Right kidney (tissue), 1 donor: Measurements from ENCODE around the gene TNPO3.
A peak's percentile ranks its signal among the peaks of the same experiment; 100 is the strongest.
"Not testable (repeated sequence)": the region's sequence is repeated elsewhere in the genome, so short reads cannot be mapped to it uniquely, and the experiment has no call there.

ENCODE experiments used
- DNase-seq: peaks from one replicate; pipeline ENCODE4 v3.0.0-alpha.2; 2016

The TNPO3 gene

DNA sequence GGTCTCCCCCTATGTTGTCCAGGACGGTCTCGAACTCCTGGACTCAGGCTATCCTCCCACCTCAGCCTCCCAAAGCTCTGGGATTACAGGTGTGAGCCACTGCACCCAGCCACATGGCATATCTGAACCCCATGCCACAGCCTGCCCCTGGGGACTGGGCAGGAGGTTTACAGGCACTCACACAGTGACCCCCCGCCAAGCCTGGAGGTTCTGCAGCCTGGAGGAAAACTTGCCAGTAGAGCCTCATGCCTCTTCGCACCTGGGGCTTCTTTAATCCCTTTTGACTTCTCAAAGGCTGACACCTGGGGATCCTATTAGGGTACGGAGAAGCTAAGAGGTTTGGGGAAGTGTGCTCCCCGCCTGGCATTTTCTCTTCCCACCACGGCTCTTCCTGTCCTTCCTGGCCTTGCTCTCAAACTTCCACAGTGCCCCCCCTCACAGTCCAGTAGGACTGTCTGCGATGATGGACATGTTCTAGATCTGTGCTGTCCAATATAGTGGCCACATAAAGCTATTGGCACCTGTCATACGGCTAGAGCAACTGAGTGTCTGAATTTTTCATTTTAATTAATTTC lies 133.0 kb downstream of the TNPO3 start:
- DNase-seq, result no peak

DNA sequence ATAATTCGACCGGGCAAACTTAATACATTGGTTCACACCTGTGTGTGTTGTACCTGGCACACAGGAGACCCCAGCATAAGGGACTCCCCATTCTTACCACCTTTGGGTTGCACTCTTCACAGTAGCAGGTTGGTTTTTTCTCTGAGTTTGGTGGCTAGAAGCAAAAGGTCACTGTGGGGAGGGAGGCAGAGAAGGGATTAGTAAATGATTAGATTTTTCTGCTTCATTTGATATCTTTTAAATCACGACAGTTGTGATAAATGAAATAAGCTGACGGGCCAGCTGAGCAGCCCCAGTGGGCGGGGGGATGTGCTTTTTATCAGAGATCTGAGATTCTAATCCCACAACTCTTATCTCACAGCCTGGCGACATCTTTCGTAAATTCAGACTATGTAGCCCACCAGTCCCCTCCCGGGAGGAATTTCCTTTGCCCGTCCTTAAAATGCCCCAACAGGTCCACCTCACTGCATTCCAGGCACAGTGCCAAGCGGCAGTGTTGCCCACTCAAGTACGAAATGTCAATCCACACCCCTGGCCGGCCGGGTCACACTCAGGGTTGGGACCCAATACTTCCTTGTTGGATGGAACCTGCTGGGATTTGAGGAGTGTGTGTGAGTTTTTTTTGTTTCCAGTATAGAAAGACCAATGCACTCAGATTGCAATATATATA lies 133.9 kb downstream of the TNPO3 start:
- no peak for DNase-seq

DNA sequence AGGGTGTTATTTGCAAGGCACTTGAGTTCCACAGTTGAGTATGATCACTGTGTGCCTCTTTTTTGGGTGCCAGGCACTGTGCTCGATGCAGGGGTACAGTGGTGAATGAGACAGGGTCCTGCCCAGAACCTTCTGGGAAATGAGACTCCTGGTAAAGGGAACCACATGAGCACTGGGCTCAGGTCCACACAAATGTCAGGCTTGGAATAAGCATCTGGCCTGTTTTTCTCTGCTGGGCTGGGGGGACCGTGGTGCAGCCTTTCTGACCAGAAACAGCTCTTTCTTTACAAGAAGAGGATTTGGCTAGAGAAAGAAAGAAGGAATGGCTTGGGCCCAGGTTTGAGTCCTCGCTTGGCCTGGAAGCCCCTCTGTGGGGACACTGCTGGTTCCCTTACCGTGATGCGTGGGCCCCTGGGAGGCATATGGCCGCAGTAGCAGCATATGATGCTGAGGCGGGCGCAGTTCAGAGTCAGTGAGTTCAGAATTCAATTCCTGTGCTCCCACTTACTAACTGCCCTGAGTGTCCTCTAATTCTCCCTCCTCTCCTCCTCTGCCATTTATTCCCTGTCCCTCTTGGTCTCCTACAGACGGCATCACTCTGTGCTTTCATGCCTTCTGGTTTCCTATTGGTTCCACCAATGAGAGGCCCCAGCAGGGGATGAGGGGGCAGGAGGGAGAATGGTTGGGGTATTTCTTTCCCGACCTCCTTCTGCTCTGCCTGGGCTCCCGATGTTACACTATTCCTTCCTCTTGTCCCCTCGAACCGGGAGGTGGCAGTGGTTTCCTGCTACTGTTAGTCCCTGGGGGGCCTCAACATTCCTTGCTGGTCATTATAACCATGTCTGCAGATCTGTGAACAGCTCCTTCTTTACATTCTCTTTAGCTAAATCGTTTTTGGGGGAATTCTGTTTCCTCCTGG lies 134.8 kb downstream of the TNPO3 start:
- no peak for DNase-seq

DNA sequence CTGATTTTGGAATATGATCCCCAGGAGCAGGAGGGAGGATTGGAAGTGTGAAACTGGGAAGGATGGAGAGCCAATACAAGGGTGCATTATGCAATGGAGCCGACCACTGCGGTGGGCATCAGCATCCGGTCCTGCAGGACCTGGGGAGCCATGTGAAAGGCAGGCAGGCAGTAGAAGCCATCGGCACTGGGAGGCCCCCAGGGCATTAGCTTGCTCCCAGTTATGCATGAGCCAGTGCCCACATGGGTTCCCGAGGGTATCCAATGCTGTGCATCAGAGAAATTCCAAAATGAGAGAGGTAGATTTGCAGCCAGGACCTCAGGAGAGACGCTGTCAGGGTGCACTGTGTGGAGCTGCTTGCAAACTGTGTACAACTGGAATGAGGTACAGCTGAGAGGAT lies 135.7 kb downstream of the TNPO3 start:
- DNase-seq, result no peak

DNA sequence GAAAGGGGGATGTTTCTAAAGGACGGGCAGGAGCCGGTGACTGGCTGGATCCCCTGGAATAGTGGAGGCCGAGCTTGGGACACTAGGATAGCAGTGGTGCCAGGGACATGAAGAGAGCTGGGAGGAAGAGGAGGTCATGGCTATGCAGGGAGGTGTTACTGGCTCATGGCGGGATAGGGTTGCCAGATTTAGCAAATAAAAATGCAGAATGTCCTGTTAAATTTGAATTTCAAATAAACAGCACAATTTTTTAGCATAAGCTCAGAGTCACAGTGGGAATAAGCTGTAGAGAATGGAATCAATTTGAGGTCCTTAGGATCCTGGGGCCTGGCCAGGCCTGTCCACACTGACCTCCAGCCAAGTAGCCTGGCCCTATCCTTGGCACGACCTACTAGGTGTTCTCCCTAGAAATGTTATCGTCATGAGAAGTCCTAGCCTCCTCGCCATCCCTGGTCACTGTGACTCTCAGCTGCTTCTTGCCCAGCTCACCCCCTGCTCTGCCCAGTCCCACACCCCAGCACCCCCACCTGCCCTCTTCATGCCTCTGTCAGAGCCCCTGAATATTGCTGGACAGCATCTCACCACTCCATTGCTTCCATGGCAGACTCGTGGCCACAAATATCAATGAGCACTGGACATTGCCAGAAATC lies 136.8 kb downstream of the TNPO3 start:
- DNase-seq, result no peak

DNA sequence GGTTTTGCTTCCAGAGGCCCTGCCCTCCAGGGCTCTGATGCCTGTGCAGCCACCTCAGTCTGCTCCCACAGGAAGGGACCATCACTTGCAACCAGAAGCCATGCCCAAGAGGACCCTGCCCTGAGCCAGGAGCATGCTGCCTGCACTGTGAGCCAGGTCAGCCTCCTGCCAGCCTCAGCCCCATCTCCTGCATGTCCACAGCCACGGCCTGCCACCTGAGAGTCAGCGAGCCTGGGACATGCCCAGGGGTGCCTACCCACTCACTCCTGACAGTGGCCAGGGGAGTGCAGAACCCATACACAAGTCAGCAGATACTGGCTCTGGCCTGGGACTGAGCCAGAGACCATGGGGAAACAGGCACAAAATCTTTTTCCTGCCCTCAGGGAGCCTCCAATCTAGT lies 137.8 kb downstream of the TNPO3 start:
- no peak for DNase-seq

DNA sequence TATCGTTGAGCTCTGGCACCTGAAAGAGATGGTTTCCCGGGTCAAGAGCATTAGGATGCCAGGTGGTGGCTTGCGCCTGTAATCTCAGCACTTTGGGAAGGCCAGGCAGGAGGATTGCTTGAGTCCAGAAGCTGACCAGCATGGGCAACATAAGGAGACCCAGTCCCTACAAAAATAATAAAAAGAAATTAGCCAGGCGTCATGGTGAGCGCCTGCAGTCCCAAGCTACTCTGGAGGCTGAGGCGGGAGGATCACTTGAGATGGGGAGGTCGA lies 138.3 kb downstream of the TNPO3 start:
- no peak for DNase-seq

DNA sequence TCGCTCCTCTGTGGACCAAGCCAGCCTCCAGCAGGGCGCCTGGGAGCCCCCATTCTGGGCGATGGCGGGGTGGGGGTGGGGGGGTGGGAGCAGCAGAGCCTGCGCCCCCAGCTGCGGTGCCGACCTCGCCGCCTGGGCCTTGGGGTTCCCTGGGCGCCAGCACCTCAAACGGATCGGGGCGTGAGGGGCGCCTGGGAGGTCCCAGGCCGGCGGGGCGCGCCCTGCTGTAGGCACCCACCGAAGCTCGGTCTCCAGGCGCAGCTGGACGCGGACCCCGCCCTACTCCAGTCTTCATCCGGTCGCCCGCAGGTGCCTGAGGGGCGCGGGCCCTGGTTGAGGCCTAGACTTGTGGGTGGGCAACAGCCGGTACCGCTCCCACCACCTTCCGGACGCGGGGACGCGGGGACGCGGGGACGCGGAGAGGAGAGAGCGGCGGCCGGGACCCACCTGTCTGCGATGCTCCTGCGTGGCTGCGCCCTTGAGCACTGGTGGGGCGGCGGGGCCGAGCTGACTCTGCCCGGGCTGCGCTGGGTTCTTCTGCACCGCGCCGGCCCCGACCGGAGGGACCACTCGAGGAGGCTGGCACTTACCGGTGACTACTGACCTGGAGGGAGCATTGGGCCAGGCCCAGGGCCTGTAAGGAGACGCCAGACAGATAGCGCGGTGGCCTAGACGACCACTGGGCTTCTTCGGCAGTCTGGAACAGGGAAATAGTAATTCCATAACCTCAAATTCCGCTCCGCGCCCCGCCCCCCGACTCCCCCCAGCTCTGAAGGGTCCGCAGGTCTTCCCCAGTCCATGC lies 138.9 kb downstream of the TNPO3 start:
- DNase-seq, result peak; percentile 46

DNA sequence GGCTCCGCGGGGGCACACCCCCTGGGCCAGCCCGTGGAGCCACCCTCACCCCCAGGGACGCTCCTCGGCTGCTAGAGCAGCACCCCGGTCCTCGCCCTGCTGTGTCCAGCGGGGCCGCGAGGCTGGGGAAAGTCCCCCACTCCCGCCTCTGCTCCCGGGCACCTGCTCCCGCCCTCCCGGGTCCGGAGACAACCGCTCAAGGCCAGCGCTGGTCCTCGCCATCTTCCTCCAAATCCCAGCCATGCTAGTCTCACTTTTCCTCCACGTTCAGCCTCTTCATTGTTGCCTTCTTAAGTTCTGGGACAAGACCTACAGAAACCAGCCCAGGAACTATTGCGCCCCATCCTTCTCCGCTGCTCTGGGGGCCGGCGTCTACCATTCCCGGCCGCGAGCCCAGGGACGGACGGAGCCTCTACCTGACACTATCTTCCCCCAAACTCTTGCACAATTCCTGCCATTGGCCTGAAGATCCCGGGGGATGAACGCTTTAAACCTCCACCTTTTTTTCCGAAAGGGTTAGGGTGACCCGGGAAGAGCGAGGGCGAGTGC lies 139.6 kb downstream of the TNPO3 start:
- DNase-seq, result peak; percentile 49

DNA sequence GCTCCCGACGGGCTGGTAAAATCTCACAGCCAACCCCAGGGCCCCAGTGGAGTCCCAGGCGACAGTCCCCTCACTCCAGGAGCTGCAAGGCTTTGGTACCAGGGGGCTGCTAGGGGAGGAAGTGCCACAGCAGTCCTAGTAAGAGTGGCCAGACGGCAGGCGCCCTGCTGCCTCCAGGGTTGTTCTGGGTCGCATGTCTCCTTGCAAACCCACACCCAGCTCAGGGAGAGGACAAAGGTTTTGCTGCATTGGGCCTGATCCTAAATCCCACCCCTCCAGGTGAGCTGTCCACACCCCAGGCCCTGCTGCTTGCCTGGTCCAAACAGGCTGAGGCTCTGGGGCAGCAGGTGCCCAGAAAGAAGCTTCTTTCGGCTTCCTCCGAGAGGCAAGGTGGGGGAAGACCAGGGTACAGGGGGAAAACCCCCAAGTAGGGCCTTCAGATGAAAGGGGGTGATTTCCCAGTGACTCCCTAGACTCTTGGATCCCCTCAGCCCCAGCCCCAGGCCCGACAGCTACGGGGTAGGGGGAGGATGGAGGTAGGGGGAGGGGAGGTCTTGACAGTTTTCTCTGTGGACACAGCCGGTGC lies 140.3 kb downstream of the TNPO3 start:
- no peak for DNase-seq

DNA sequence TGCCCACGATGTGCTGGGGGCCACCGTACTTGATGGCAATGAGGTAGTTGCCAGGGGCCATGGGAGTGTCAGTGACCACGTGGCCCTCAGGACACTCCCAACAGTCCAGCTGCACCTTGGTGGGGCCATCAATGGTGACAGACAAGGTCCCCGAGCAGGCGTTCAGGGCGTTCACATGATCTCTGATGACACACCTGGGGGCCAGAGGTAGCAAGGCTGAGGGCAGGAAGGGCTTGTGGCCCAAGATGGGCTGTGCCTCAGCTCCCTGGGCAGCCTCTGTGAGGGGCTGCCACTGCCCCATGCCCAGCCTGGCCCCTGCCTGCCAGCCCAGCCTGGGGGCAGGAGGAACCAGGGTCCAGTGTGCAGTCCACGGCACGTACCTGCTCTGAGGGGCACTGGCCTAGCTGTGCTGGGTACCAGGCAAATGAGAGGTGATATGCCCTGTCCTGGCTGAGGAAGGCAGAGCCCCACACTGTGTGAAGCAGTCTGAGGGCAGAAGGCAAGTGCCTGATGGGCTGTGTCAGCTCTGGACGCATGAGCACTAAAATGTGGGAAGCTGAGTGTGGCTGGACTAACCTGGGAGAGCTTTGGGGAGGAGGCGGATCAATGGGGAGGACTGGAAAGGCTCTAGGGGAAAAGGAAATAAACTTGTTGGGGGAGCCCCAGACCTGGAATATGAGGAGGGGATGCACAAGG lies 140.9 kb downstream of the TNPO3 start:
- DNase-seq, result no peak

DNA sequence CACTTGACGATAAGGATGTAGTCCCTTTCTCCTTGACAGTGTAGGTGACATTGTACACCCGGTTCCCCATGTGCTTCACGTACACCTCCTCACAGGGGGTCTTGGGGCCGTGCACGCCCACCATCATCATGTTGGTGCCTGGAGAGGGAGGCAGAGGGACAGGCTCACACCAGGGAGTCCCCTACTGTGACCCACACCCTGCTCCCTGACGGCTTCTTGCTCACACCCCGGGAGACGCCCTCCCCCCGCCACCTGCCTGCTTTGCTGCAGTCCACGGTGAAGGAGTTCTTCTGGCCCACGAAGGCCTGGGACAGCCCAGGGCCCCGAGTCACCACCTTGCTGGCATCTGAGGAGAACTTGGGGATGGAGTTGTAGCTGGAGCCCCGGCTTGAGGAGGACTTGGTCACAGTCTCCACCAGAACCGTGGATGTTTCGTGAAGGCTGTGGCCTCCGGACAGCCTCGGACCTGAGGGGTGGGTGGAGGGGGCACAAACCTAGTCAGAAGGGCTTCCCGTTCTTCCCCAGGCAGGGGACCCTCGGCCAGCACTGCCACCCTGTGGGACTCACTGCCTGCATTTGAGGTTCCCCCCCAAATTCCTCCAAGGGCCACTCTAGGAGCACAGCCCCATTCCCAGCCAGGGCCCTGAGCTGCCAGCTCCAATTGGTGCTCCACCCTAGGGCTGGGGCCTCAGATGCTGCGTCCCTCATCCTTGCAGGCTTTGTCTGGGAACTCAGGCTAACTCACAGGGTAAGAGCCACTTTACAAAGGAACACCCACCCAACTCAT lies 142.0 kb downstream of the TNPO3 start:
- not testable (repeated sequence) for DNase-seq

DNA sequence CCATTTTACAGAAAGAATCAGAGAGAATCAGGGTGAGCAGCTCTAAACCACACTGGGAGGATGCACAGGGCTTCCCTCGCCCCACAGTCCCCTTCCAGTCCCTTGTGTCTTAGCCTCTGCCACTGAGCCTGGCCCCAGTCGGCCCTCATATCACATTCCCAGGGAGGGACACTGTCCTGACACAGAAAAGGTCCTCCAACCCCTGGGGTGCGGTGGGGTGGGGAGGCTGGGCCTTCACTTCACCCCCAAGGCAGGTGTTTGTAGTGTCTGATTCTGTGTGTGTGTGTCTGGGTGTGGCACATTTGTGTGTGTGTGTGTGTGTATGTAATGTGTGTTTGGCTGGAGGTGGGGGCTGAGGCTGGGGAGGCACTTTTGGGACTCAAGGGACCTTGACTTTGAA lies 142.6 kb downstream of the TNPO3 start:
- no peak for DNase-seq

DNA sequence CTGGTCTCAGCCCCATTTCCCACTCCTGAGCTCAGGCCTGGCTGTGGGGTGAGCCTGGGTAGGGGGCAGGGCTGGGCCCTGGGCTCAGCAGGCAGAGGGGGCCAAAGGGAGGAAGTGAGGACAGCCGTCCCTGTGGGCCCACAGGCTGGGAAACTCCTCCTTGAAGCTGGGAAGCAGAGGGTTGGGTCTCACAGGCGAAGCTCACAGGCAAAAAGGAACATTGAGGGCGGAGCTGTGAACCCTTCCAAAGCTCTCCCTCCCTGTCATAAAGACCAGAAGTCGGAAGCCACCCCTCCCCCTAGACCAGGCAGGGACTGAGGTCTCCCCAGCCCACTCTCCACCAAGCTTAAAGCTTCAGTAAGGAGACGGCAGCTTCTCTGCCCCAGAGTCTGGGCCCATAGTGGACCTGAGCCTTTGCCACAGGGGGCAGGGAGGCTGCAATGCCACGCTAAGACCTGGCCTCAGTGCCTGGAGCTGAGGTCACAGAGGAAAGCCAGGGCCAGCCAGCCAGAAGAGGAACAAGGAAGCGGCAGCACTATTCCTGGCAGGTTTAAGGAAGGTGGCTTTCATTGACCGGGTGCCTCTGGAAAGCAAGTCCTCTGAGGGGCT lies 143.4 kb downstream of the TNPO3 start:
- peak; percentile 56 for DNase-seq

DNA sequence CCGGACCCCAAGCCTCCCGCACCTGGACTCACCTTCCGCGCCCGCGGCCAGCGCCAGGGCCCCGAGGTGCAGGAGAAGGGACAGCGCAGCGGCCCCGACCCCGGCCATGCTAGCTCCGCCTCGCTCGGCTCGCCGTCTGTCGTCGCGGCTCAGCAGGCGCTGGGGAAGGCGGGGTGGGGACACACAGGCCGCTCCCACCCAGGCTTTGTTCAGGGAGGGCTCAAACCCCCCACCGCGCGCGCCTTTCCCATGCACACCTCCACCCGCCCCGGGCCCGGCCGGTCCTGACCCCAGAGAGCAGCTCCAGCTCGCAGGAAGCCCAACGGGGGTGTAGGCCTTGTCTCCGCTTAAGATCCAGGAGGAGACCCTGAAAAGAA lies 144.4 kb downstream of the TNPO3 start, which contains the start of gene KCP:
TSS of gene KCP (minus strand) at position 141 of the 377 bp plus-strand sequence. CDS start at position 108, 33 bp downstream.
- peak; percentile 82 for DNase-seq

DNA sequence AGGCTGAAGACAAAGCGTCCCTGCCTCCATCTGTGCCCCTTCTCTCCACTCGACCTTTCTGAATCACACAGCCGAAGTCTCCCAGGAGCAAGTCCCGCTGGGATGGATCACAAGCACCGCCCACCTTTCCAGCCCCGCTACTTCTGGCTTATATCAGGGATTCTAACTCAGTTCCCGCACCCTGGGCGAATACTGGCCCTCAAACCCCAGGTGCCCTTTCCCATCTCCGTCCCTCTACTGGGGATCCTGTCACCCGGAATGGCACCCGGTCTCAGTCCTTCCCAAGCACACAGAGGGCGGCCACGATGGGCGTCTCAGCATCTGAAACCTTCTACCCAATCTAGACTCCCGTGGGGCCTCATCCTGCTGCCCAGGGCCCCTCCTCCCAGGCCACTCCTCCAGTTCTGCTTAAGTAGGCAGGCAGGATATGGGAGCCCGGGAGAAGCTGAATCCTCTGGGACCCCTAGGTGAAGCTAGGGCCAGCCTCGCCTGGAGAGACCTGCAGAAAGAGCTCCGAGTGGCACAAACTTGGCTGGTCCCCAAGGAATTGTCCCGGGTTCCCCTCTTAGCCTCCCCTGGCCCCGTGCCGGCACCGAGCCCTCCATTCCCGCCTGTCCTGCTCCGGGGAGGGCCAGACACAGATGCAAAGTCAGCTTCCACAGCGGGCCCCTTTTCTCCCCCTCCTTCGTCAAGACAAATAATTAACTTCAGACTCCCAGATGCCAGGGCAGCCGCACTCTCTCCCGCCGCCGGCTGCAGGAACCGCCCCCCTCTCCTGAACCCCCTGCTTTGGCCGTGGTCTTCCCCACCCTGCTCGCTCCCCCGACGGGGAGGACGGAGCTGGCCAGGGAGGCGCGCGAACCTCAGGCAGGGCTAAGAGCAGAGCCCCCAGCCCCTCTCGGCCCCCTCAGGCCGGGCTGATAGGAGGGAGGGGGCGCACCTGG lies 145.0 kb downstream of the TNPO3 start:
- DNase-seq, result peak; percentile 86

DNA sequence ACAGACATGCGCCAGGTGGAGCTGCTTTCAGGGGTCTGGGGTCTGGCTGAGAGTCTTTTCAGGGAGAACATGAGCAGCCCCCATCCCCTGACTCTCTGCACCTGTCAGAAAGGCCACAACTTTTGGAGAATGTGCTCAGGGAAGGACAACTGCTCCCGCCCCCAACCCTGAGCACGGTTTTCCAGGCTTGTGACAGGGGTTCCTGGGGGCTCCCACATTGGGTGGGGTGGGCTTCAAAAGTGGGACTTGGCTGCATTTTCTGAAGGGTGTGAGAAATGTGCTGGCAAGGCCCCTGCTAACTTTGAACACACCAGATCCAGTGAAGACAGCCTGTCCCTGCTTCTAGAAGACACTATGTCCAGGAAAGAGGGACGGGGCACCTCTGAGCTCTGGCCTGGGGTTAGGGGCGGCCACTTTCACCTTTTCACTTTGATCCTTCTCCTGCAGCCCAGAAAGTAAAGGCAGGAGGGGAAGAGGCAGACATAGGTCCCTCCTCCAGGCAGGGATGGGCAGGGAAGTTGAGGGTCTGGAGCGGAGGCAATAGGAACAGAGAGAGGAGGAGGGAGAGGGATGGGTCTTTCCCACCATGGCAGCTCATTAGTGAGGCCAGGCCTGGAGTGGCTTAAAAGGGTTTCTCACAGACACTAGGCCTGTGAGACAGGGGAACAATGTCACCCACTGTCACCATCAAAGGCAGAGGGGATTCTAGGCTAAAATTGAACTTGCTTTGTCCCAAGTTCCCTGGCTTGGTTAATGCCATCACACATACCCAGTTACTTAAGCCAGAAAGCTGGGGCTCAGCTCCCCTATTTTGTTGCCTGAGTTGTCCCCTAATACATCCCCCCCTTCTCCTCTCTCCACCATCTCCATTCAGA lies 145.9 kb downstream of the TNPO3 start:
- DNase-seq, result no peak
